MM.1S (cell line): Measurements from ENCODE around the gene OLFM2.
"Not testable (repeated sequence)": the region's sequence is repeated elsewhere in the genome, so short reads cannot be mapped to it uniquely, and the experiment has no call there.

Source experiments
- DNase-seq: peaks from one replicate; pipeline ENCODE4 v3.0.0-alpha.2; 2015
- H2AFZ ChIP-seq: fragments of 300-600 bp; sonication (generic); 2 replicates; pipeline ENCODE4 v1.6.0; 2016; ENCODE audit warnings: antibody characterized with exemption, low read length
- H3F3A ChIP-seq: fragments of 300-600 bp; sonication (generic); 2 replicates; pipeline ENCODE4 v1.6.1; 2016; ENCODE audit warnings: mild to moderate bottlenecking, antibody characterized with exemption, low read length, moderate library complexity, mixed read lengths; ENCODE audit not compliant: insufficient read depth
- H3K27ac ChIP-seq: fragments of 300-600 bp; sonication (generic); 2 replicates; pipeline ENCODE4 v1.5.1; 2016; ENCODE audit warnings: mild to moderate bottlenecking, low read length
- H3K27me3 ChIP-seq: fragments of 300-600 bp; sonication (generic); replicated peaks from 2 replicates; pipeline ENCODE4 v1.6.0; 2016; ENCODE audit warnings: low read length; ENCODE audit not compliant: insufficient read depth
- H3K36me3 ChIP-seq: fragments of 300-600 bp; sonication (generic); replicated peaks from 2 replicates; pipeline ENCODE4 v1.6.1; 2016; ENCODE audit warnings: mild to moderate bottlenecking, low read length, mixed read lengths; ENCODE audit not compliant: insufficient read depth
- H3K4me1 ChIP-seq: fragments of 300-600 bp; sonication (generic); 2 replicates; pipeline ENCODE4 v1.6.1; 2016; ENCODE audit warnings: low read length, mixed read lengths
- H3K4me2 ChIP-seq: fragments of 300-600 bp; sonication (generic); 2 replicates; pipeline ENCODE4 v1.6.0; 2016; ENCODE audit warnings: low read depth, low read length
- H3K4me3 ChIP-seq: fragments of 300-600 bp; sonication (generic); 2 replicates; pipeline ENCODE4 v1.5.1; 2016; ENCODE audit warnings: low read length, mixed read lengths
- H3K79me2 ChIP-seq: fragments of 300-600 bp; sonication (generic); 2 replicates; pipeline ENCODE4 v1.6.1; 2016; ENCODE audit warnings: mixed run types, low read length, mixed read lengths
- H3K9ac ChIP-seq: fragments of 300-600 bp; sonication (generic); 2 replicates; pipeline ENCODE4 v1.6.1; 2016; ENCODE audit warnings: low read length, mixed read lengths
- H3K9me2 ChIP-seq: fragments of 300-600 bp; sonication (generic); replicated peaks from 2 replicates; pipeline ENCODE4 v1.6.1; 2016; ENCODE audit warnings: mild to moderate bottlenecking, low read length, mixed read lengths; ENCODE audit not compliant: insufficient read depth
- H3K9me3 ChIP-seq: fragments of 300-600 bp; sonication (generic); replicated peaks from 2 replicates; pipeline ENCODE4 v1.6.1; 2016; ENCODE audit warnings: mild to moderate bottlenecking, low read length, mixed read lengths; ENCODE audit not compliant: insufficient read depth
- H4K20me1 ChIP-seq: fragments of 300-600 bp; sonication (generic); 2 replicates; pipeline ENCODE4 v1.6.1; 2016; ENCODE audit warnings: mild to moderate bottlenecking, low read length, moderate library complexity, mixed read lengths; ENCODE audit not compliant: insufficient read depth
- CTCF ChIP-seq: fragments of 300-600 bp; sonication (generic); IDR thresholded peaks from 2 replicates; pipeline ENCODE4 v1.5.1; 2016; ENCODE audit warnings: antibody characterized with exemption, low read length, mixed read lengths
- EZH2 ChIP-seq: fragments of 300-600 bp; sonication (generic); optimal IDR thresholded peaks from 2 replicates; pipeline ENCODE3; 2017; ENCODE audit warnings: low read depth, mild to moderate bottlenecking, antibody characterized with exemption, low read length, mixed read lengths
- EZH2phosphoT487 ChIP-seq: fragments of 300-600 bp; sonication (generic); IDR thresholded peaks from 2 replicates; pipeline ENCODE4 v1.6.1; 2018; ENCODE audit warnings: antibody characterized with exemption, low read length

Gene OLFM2

DNA sequence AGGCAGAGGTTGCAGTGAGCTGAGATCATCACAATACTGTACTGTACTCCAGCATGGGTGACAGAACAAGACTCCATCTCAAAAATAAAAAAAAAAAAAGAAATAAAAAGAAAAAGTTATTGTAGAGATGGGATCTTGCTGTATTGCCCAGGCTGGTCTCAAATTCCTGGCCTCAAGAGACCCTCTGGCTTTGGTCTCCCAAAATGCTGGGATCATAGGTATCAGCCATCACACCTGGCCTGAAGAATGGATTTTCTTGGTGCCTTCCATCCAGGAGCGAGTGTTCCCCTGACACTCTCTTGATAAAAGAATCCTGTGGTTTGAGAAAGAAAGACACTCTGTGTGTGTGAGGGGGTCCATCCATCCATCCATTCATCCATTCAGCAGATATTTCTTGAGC lies 4.7 kb downstream of the OLFM2 start:
- H3K9me3 ChIP-seq: no peaks in the 10 kb centered on the region
- no peaks in the 10 kb centered on the region for H3F3A ChIP-seq
- H3K9me2 ChIP-seq: no peaks in the 10 kb centered on the region
- no peak overlapping the region for H2AFZ ChIP-seq
- H3K9ac ChIP-seq: no peak overlapping the region
- no peak overlapping the region for H3K27ac ChIP-seq
- H4K20me1 ChIP-seq: no peaks in the 10 kb centered on the region
- DNase-seq: no peak
- H3K27me3 ChIP-seq: peaks cover 53% of the 10 kb centered on the region
- no peak overlapping the region for H3K4me3 ChIP-seq
- H3K36me3 ChIP-seq: no peaks in the 10 kb centered on the region
- TF ChIP-seq EZH2phosphoT487: no peak
- no peak for TF ChIP-seq EZH2
- no peaks in the 10 kb centered on the region for H3K79me2 ChIP-seq
- no peak overlapping the region for H3K4me2 ChIP-seq
- H3K4me1 ChIP-seq: no peaks in the 10 kb centered on the region

DNA sequence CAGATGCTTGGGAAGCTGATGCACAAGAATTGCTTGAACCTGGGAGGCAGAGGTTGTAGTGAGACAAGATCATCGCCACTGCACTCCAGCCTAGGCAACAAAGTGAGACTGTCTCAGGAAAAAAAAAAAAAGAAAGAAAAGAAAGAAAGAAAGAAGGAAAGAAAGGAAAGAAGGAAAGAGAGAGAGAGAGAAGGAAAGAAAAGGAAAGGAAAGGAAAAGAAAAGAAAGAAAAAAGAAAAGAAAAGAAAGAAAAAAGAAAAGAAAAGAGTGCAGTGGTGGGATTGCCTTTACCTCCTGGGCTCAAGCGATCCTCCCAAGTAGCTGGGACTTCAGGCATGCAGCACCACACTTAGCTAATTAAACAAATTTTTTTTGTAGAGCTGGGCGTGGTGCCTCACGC lies 12.9 kb downstream of the OLFM2 start:
- no peaks in the 10 kb centered on the region for H3K9me3 ChIP-seq
- no peaks in the 10 kb centered on the region for H3K36me3 ChIP-seq
- no peaks in the 10 kb centered on the region for H3K79me2 ChIP-seq
- H3K4me2 ChIP-seq: no peak overlapping the region
- no peaks in the 10 kb centered on the region for H3F3A ChIP-seq
- H3K4me3 ChIP-seq: no peak overlapping the region
- no peak overlapping the region for H2AFZ ChIP-seq
- H3K27ac ChIP-seq: no peak overlapping the region
- no peaks in the 10 kb centered on the region for H3K4me1 ChIP-seq
- no peaks in the 10 kb centered on the region for H3K9me2 ChIP-seq
- peaks cover 70% of the 10 kb centered on the region for H3K27me3 ChIP-seq
- TF ChIP-seq CTCF (no peak), EZH2phosphoT487 (no peak), EZH2 (no peak)
- H3K9ac ChIP-seq: no peak overlapping the region
- no peaks in the 10 kb centered on the region for H4K20me1 ChIP-seq
- DNase-seq: no peak

DNA sequence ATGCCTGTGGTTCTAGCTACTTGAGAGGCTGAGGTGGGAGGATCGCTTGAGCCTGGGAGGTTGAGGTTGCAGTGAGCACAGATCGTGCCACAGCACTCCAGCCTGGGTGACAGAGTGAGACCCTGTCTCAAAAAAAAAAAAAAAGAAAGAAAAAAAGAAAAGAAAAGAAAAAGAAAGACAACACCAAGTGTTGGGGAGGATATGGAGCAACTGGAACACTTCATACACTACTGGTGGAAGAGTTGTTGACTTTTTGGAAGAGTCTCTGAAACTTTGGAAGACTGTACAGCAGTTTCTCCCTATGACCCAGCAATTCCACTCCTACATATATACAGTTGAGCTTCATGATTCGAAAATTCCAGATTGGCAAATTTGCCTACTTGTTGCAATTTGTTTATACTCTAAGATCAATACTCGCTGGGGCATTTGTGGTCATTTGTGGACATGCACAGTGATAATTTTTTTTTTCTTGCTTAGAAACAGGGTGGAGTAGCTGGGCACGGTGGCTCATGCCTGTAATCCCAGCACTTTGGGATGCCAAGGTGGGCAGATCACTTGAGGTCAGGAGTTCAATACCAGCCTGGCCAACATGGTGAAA lies 13.4 kb downstream of the OLFM2 start:
- H3K4me1 ChIP-seq, H3K4me2 ChIP-seq, H3K9me2 ChIP-seq, H3F3A ChIP-seq, H3K4me3 ChIP-seq, H4K20me1 ChIP-seq, H3K9me3 ChIP-seq, DNase-seq, H2AFZ ChIP-seq, H3K27ac ChIP-seq, H3K9ac ChIP-seq, H3K36me3 ChIP-seq, H3K79me2 ChIP-seq: not testable (repeated sequence)
- H3K27me3 ChIP-seq: peaks cover 71% of the 10 kb centered on the region

- H3K9me2 ChIP-seq: no peaks in the 10 kb centered on the region
- no peak for DNase-seq
- no peak overlapping the region for H3K27ac ChIP-seq
- H4K20me1 ChIP-seq: no peaks in the 10 kb centered on the region
- no peak overlapping the region for H3K9ac ChIP-seq
- H3K4me1 ChIP-seq: no peaks in the 10 kb centered on the region
- H3K27me3 ChIP-seq: peaks cover 59% of the 10 kb centered on the region
- no peak overlapping the region for H3K4me2 ChIP-seq
- no peaks in the 10 kb centered on the region for H3K36me3 ChIP-seq
- H3K79me2 ChIP-seq: no peaks in the 10 kb centered on the region
- H3K9me3 ChIP-seq: no peaks in the 10 kb centered on the region
- TF ChIP-seq EZH2 (no peak), EZH2phosphoT487 (no peak), CTCF (no peak)
- 0 out of 2 replicates have a peak overlapping the region, but pooled peaks have one; percentile 17 for H2AFZ ChIP-seq
- H3F3A ChIP-seq: no peaks in the 10 kb centered on the region
- no peak overlapping the region for H3K4me3 ChIP-seq
These were observed 19.0 kb downstream of the OLFM2 start for GRCh38 chr19:9917321-9917720.
